EH (cell line): ENCODE measurements around the gene SAP30.

Experiments used
- DNase-seq: peaks from one replicate; pipeline ENCODE4 v3.0.0-alpha.2; 2015; ENCODE audit warnings: low read depth

The SAP30 gene

GRCh38 chr4:173415885-173416653, 45.3 kb downstream of the SAP30 start:
- no peak for DNase-seq

- no peak for DNase-seq
Observed at GRCh38 chr4:173417833-173418232, 47.1 kb downstream of the SAP30 start.

GRCh38 chr4:173418639-173419038, 47.9 kb downstream of the SAP30 start:
- no peak for DNase-seq

DNA sequence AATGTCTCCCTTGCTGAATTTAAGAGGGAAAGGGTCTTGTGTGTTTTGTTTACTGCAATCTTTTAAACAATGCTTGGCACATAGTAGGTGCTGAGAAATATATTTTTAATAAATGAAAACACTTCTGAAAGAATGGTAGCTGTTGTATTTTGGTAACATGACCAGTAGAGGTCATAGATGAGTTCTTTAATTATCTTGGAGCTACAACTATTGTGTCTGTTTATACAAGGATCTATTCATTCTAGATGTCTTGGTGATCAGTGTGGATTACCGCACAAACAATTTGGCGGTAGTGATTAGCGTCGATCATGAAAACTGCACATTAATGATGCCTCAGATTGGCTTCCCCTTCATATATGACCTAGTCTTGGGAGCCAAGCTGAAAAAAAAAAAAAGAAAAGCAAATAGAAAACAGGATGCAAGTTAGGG, 49.6 kb downstream of the SAP30 start:
- DNase-seq: peak; percentile 38

- DNase-seq: no peak
Observed at GRCh38 chr4:173420801-173421200, 50.0 kb downstream of the SAP30 start.

DNA sequence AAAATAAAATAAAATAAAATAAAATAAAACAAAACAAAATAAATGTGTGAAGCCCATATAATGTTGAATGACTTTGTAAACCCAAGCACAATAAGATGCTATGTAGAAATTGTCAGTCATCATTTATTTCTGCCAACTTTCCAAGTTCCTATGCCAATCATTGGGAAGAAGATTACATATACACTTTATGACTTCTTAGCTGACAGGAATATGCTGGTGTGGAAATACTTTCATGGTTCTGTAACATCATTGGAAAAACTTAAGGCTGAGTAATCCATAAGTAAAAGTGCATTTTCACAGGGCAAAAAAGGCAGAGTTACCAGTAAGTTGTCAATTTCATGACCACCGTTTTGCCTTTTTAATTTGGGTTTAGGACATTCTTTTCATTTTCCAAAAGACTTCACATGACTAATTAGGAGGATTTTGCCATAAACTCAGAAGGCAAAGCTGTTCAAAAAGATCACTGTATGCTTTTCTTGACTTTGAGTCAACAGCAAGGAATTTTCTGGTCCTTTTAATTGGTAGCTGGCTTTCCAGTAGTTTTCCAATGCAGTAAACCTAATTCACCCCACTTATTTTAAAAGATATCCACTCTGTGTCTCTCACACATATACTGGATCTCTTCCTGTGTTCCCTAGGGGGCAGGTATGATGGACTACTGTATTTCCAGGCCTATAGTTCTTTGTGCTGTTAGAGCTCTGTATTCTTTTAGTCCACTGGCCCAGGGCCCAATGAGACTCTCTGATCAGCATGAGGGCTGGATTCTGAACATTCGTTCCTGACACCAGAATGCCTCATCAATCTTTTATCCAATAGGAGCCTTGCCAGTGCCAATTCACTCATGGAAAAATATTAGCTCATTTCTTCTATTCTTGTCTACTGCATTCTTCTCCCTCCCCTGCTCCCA, 54.4 kb downstream of the SAP30 start:
- DNase-seq: peak; percentile 93

DNA sequence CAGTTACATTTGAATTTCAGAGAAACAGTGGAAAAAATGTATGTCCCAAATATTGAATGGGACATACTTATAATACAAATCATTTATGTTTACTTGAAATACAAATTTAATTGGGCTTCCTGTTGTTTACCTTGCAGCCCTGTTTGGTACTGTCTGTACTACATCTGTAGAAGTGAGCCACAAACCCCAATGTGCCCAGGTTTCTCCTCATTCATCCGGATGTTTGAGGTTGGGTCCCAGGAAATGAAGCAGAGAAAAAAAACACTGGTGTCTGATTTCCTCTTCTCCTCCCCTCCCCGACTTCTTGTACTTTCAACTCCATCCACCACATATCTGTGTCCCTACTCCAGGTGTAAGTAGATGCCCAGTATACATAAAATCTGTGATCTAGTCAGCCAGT, 55.3 kb downstream of the SAP30 start:
- DNase-seq: no peak
